ENCODE measurements around the gene CDKN2AIP. TPM values are rescaled to one million over a fixed set of nuclear protein-coding genes. Genes with fewer than 3 reads are reported as not detected.
A peak's percentile ranks its signal among the peaks of the same experiment; 100 is the strongest.

The CDKN2AIP gene
- 10 to 100 TPM; 26.4 to 26.6 TPM for total RNA-seq

GRCh38 chr4:183444214-183445096 is at the start of gene CDKN2AIP:
TSS of gene CDKN2AIP (plus strand) at chr4:183444636. CDS start at chr4:183444798, 162 bp downstream.
- H3K4me1 Mint-ChIP-seq (ENCODE audit: low read depth), result peaks cover 40% of the 10 kb centered on the region
- peak; percentile 95 for DNase-seq
- ChIA-PET CTCF (interaction anchor here (0.6 to 2.2 kb wide), 4 partner anchors 37 to 59 kb away, joined by 3 to 10 read pairs (median 4); no protein-coding TSS in a partner anchor), POLR2A (interaction anchor here (0.6 to 3.5 kb wide), 9 partner anchors 8 to 223 kb away, joined by 3 to 28 read pairs (median 8); partner anchors contain the start of genes ING2, RWDD4 and TRAPPC11)
- intact Hi-C loops (cut with micrococcal nuclease), result loop anchor here (2.0 kb wide), 1 partner anchor 60 kb away; the partner anchor contains the start of gene ING2
- peak within 1 kb of the TSS; percentile 93 for H3K4me3 Mint-ChIP-seq
- no peaks in the 10 kb centered on the region for H3K27me3 Mint-ChIP-seq
- H3K9me3 Mint-ChIP-seq, result no peaks in the 10 kb centered on the region
- ATAC-seq, result peak; percentile 86
- peaks cover 35% of the 10 kb centered on the region for H3K36me3 Mint-ChIP-seq (ENCODE audit: low read depth)
- TF ChIP-seq CTCF (IDR thresholded peaks at IDR 0.05), result no peak
- H3K27ac Mint-ChIP-seq, result peak within 1 kb of the TSS; percentile 96

- Mint-ChIP-seq H3K27me3 (peaks cover 3% of the 10 kb centered on the region), H3K4me3 (no peak overlapping the region), H3K36me3 (ENCODE audit: low read depth) (no peaks in the 10 kb centered on the region), H3K9me3 (no peaks in the 10 kb centered on the region), H3K4me1 (ENCODE audit: low read depth) (peaks cover 23% of the 10 kb centered on the region), H3K27ac (no peak overlapping the region)
- ChIA-PET POLR2A (interaction anchor here (1.0 kb wide), 1 partner anchor 12 kb away, joined by 4 read pairs; no protein-coding TSS in a partner anchor), CTCF (interaction anchor here (1.0 to 2.2 kb wide), 2 partner anchors 11 to 134 kb away, joined by 3 to 6 read pairs; no protein-coding TSS in a partner anchor)
- no peak for TF ChIP-seq CTCF (IDR thresholded peaks at IDR 0.05)
- intact Hi-C loops (cut with micrococcal nuclease), result no loop called here
- DNase-seq, result no peak
- ATAC-seq, result no peak
Measured at GRCh38 chr4:183395395-183395794, 49.0 kb upstream of the CDKN2AIP start.

GRCh38 chr4:183396227-183396637 is 48.2 kb upstream of the CDKN2AIP start:
- H3K36me3 Mint-ChIP-seq (ENCODE audit: low read depth), result no peaks in the 10 kb centered on the region
- ATAC-seq (peak; percentile 75), DNase-seq (peak; percentile 21)
- no peaks in the 10 kb centered on the region for H3K9me3 Mint-ChIP-seq
- ChIA-PET CTCF (interaction anchor here (0.6 to 2.2 kb wide), 4 partner anchors 11 to 325 kb away, joined by 3 to 6 read pairs (median 4); partner anchors contain the start of gene CDKN2AIP), POLR2A (interaction anchor here (1.0 to 1.1 kb wide), 2 partner anchors 11 to 319 kb away, joined by 3 to 4 read pairs; no protein-coding TSS in a partner anchor)
- intact Hi-C loops (cut with micrococcal nuclease), result no loop called here
- TF ChIP-seq CTCF (IDR thresholded peaks at IDR 0.05), result no peak
- H3K27me3 Mint-ChIP-seq, result peaks cover 5% of the 10 kb centered on the region
- H3K4me3 Mint-ChIP-seq, result no peak overlapping the region
- peaks cover 23% of the 10 kb centered on the region for H3K4me1 Mint-ChIP-seq (ENCODE audit: low read depth)
- no peak overlapping the region for H3K27ac Mint-ChIP-seq

GRCh38 chr4:183397741-183398297 is 46.6 kb upstream of the CDKN2AIP start:
- no peak for ATAC-seq
- TF ChIP-seq CTCF (IDR thresholded peaks at IDR 0.05), result no peak
- Mint-ChIP-seq H3K9me3 (no peaks in the 10 kb centered on the region), H3K4me1 (ENCODE audit: low read depth) (peaks cover 23% of the 10 kb centered on the region), H3K27ac (peak overlapping the region; percentile 50), H3K4me3 (peak overlapping the region; percentile 68), H3K36me3 (ENCODE audit: low read depth) (no peaks in the 10 kb centered on the region), H3K27me3 (peaks cover 5% of the 10 kb centered on the region)
- CTCF ChIA-PET, result interaction anchor here (1.0 to 1.4 kb wide), 3 partner anchors 9 to 46 kb away, joined by 5 read pairs; partner anchors contain the start of gene CDKN2AIP
- intact Hi-C loops (cut with micrococcal nuclease), result no loop called here
- POLR2A ChIA-PET, result no interaction called here
- DNase-seq, result no peak
